ENCODE data around the gene MINPP1. TPM values are rescaled to one million over a fixed set of nuclear protein-coding genes. Genes with fewer than 3 reads are reported as not detected.

Gene MINPP1
- total and polyA plus RNA-seq, 2 of the 13 experiments (the other 11 are each of a cell fraction or from before 2014, with no cell fraction given) = 19.2 to 53.7 TPM

DNA sequence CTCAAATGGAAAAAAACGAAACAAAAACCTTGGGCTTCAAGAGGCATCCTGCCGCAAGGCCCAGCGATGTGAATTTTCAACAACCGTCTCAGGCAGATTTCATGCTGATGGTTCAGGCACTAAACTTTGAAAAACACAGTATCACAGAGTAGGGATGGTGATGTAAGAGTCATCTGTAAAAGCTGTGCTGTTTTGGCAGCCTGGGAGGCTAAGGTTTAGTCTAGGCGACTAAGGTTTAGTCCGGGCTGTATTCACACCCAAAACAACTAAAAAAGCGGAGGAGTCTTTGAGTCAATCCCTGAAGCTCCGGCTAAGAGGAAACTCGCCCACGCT lies 420 bp upstream of the MINPP1 start:
- ChIA-PET POLR2A (interaction anchor here (1.2 to 1.6 kb wide), 4 partner anchors 10 to 358 kb away, joined by 5 to 7 read pairs (median 6); partner anchors contain the start of genes ATAD1, KLLN and PTEN), CTCF (ENCODE audit: low intra/inter-chr PET ratio, low total read pairs) (no interaction called here)
- Histone ChIP-seq H2AFZ (ENCODE audit: low read length) (peak overlapping the region; percentile 75), H3K4me2 (ENCODE audit: low read depth, low read length) (peak overlapping the region; percentile 73), H3K79me2 (ENCODE audit: insufficient read depth, low read length) (peaks cover 47% of the 10 kb centered on the region), H3K27me3 (ENCODE audit: control insufficient read depth in 1 of 2, insufficient read depth in 2 of 2, low read length in 2 of 2) (no peaks in the 10 kb centered on the region; a peak in 1 of 5 replicates), H3K27ac (ENCODE audit: extremely low read length, insufficient read depth, low read length) (peak overlapping the region; percentile 75), H3K4me1 (ENCODE audit: insufficient read depth, low read length) (peaks cover 75% of the 10 kb centered on the region), H3K36me3 (replicated peaks in 1 of 2; ENCODE audit: control insufficient read depth in 1 of 2, insufficient read depth in 2 of 2, low read length in 2 of 2) (no peaks in the 10 kb centered on the region; a peak in 1 of 5 replicates), H3K9ac (ENCODE audit: insufficient read depth, low read depth, low read length) (peak overlapping the region; percentile 78), H3K4me3 (replicated peaks in 1 of 3; ENCODE audit: insufficient read depth in 1 of 3, low read depth in 2 of 3, low read length in 3 of 3) (peak overlapping the region; percentile 83 to 98 (median 94)), H4K20me1 (ENCODE audit: insufficient read depth, low read length) (0 out of 2 replicates have a peak, but pooled peaks cover 4% of the 10 kb centered on the region), H3K9me3 (ENCODE audit: low read length) (no peaks in the 10 kb centered on the region)
- BruUV-seq (replicated peaks) = TSS peak; percentile 74
- intact Hi-C loops (cut with micrococcal nuclease; ENCODE audit: unreplicated experiment) (no loop called here), in situ Hi-C loops (cut with HindIII; ENCODE audit: extremely low pct_ligation_motif_present, low pct_unique_long_range_greater_than_20kb) (no loop called here)
- DNase-seq (ENCODE audit: low spot score) (peak; percentile 12), FAIRE-seq (no peak), ATAC-seq (no peak)
- 0% methylated on average over 5 of the region's 10 CpGs for WGBS (ENCODE audit: low lambda C conversion rate)
- TF ChIP-seq, protein P1, sequence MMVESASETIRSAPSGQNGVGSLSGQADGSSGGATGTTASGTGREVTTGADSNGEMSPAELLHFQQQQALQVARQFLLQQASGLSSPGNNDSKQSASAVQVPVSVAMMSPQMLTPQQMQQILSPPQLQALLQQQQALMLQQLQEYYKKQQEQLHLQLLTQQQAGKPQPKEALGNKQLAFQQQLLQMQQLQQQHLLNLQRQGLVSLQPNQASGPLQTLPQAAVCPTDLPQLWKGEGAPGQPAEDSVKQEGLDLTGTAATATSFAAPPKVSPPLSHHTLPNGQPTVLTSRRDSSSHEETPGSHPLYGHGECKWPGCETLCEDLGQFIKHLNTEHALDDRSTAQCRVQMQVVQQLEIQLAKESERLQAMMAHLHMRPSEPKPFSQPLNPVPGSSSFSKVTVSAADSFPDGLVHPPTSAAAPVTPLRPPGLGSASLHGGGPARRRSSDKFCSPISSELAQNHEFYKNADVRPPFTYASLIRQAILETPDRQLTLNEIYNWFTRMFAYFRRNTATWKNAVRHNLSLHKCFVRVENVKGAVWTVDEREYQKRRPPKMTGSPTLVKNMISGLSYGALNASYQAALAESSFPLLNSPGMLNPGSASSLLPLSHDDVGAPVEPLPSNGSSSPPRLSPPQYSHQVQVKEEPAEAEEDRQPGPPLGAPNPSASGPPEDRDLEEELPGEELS (CRISPR knock-in tag; IDR thresholded peaks at IDR 0.05) = 0 out of 2 replicates have a peak, but pooled peaks have one; percentile 13
- TF ChIP-seq RBM39 (IDR thresholded peaks at IDR 0.05; ENCODE audit: low read depth, low read length, poor library complexity, severe bottlenecking) (no peak), PRMT3 (CRISPR knock-in tag; IDR thresholded peaks at IDR 0.05; ENCODE audit: borderline replicate concordance, low read depth) (no peak), ZNF256 (CRISPR knock-in tag; conservative IDR thresholded peaks at IDR 0.05) (0 out of 2 replicates have a peak, but pooled peaks have one; percentile 52), ZBTB10 (CRISPR knock-in tag; IDR thresholded peaks at IDR 0.05; ENCODE audit: borderline replicate concordance) (0 out of 2 replicates have a peak, but pooled peaks have one; percentile 60), ZNF766 (CRISPR knock-in tag; IDR thresholded peaks at IDR 0.05; ENCODE audit: borderline replicate concordance) (0 out of 2 replicates have a peak, but pooled peaks have one; percentile 40), IKZF4 (CRISPR knock-in tag; IDR thresholded peaks at IDR 0.05; ENCODE audit: borderline replicate concordance, low read depth, not compliant biosample characterization) (no peak), TOE1 (CRISPR knock-in tag; IDR thresholded peaks at IDR 0.05) (no peak), BRCA1 (CRISPR knock-in tag; IDR thresholded peaks at IDR 0.05) (peak; percentile 73; the same call in 1 of the 2 replicates)
- TF ChIP-seq, protein P2, sequence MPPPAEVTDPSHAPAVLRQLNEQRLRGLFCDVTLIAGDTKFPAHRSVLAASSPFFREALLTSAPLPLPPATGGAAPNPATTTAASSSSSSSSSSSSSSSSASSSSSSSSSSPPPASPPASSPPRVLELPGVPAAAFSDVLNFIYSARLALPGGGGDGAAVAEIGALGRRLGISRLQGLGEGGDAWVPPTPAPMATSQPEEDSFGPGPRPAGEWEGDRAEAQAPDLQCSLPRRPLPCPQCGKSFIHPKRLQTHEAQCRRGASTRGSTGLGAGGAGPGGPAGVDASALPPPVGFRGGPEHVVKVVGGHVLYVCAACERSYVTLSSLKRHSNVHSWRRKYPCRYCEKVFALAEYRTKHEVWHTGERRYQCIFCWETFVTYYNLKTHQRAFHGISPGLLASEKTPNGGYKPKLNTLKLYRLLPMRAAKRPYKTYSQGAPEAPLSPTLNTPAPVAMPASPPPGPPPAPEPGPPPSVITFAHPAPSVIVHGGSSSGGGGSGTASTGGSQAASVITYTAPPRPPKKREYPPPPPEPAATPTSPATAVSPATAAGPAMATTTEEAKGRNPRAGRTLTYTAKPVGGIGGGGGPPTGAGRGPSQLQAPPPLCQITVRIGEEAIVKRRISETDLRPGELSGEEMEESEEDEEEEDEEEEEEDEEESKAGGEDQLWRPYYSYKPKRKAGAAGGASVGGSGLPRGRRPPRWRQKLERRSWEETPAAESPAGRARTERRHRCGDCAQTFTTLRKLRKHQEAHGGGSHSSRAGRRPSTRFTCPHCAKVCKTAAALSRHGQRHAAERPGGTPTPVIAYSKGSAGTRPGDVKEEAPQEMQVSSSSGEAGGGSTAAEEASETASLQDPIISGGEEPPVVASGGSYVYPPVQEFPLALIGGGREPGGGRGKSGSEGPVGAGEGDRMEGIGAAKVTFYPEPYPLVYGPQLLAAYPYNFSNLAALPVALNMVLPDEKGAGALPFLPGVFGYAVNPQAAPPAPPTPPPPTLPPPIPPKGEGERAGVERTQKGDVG (CRISPR knock-in tag; IDR thresholded peaks at IDR 0.05; ENCODE audit: borderline replicate concordance) = no peak

Measured in HepG2 (cell line).